HTR-8/SVneo (cell line): Measurements from ENCODE around the gene CHN1.

ENCODE experiments used
- DNase-seq: peaks from one replicate; pipeline ENCODE4 v3.0.0; 2011; ENCODE audit warnings: low spot score, mixed read lengths; ENCODE audit not compliant: insufficient read length
- FAIRE-seq: peaks from 2 replicates; lab custom pipeline; 2011; peaks lifted over from hg19 to GRCh38; lab: Jason Lieb, UNC

CHN1 gene

DNA sequence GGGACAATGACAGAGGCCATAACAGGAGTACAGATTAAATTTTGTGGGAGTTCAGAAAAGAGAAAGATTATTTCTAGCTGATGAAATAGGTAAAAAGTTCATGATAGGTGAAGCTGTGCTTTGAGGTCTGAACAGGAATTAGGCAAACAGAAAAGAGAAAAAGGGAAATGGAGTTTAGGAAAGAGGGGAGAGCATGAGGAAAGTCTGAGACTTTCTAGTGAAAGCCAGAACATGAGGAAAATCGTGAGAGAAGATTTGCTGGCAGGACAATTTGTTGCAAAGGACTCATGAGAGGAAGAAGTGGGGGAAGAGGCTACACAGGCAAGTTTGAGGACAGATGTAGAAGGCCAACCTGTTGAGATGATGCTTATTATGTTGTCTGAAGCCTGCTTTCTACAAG lies 6.3 kb upstream of the CHN1 start:
- FAIRE-seq = no peak
- DNase-seq = no peak

DNA sequence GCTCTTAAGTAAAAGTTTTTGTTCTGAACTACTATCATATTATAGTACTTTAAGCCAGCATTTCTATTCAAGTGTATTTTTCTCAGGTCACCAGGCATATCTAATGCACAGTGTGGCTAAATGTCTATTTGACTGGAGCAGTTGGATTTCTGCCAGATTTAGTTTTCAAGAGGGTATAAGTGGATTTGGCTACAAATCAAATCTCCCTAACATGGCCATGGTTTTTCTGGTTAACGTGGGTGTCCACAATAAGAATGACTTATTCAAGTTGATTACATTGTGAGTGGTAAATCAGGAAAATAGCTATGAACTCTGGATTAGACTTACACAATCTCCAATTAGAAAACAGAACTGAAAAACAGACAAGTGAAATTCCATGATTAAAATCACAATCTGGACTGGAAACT lies 5.7 kb upstream of the CHN1 start:
- DNase-seq (no peak), FAIRE-seq (no peak)

DNA sequence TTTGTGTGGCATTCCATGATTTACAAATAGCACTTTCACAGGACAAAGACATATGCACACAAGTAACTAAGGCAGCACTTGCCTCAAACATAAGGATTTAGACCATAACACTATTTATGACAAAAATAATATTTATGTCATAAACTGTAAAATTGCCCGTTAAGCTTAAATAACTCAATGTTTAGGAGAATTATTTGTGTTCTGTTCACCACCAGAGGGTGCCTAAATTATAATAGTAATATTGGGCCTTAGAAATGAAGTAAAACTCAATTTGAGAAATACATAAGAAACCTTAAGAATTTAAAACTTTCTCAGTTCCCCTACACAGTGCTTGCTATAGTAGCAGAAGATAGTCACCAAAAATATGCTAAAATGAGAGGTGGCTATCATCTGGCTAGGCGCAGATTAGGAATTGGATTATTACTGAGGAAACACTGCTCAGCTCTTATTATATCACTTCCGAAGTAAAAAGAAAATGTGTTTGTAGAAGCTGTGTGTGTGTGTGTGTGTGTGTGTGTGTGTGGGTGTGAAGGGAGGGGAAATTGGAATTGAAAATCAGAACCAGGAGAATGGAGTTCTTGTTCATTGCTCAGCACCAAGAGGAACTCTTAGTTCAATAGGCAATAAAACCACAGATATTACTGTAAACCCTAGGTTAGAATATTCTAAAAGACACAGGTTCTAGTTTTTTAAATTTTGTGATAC lies 4.9 kb upstream of the CHN1 start:
- no peak for FAIRE-seq
- no peak for DNase-seq

DNA sequence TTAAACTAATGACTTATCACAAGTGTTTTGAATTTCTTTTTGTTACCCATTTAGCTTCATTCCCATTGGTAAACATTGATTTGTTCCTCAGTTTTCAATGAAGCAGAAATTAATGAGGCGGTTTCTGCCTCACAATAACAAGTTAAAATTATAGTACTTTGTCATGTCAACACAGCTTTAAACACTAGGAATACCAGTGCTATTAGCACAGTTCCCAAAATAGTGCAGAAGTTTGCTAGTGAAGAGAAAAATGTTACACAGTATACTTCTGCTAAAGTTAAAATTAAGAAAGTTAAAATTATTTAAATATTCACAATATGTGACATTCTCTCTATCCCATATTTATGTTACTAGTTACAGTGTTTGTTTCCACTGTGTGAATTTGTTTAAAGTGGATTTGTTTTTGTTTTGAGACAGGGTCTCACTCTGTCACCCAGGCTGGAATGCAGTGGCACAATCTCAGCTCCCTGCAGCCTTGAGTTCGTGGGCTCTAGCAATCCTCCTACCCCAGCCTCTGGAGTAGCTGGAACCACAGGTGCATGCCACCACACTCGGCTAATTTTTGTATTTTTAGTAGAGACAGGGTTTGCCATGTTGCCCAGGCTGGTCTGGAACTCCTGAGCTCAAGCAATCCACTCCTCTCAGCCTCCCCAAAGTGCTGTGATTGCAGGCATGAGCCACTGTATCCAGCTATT lies 3.8 kb upstream of the CHN1 start:
- DNase-seq (no peak), FAIRE-seq (no peak)

DNA sequence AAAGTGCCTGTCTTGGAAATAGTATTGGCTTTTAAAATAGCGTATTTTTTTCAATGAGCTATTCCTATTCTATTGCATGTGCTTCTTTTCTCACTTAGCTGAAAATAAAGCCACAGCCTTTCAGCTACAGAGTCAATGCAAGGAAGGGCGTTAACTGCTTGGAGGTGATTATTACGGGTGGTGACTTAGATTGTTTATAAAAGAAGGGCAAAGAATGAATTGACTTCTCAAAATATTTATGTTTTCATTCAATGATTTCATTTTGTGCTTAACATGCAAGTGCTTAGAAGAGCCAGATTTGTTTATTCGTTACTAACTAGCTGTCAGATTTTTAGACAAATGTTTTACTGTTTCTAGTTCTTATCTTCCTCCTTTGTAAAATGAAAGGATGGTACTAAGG lies 2.8 kb upstream of the CHN1 start:
- no peak for DNase-seq
- FAIRE-seq = no peak

DNA sequence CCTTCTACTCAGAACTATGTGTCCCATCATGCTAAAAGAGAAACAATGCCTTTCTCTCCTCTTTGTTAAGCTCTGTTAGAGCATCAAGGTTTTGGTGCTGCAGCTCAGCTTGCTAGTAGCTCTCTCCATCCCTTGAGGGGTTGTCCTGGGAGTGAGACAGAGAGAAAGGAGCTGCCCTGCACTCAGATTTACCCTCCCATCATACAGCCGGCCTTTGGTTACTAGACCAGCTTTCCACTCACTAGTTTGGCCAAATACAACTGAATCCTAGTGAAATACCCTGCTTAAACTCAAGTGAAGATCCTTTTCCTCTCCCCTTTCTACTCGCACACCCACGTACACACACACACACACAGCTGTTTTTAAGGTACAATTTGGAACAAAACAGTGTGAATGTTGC lies 2.3 kb upstream of the CHN1 start:
- DNase-seq (no peak), FAIRE-seq (no peak)

DNA sequence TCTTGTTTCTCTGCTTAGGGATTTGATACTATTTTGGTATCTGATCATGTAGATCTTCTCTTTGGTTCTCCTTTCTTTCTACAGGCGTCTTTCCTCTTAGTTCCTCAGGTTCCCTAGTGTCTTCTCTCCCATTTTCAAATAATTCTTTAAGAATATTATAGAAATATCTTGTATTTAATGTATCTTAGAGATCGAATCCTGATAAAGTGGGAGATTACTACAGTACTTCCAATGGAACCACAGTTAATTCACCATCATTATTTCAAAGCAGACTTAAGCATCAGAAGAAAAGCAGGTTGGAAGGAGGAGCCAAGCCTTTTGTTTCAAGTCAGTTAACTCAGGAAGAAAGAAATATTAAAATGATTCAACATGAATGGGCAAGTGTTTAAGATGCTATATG lies 1.1 kb upstream of the CHN1 start:
- FAIRE-seq = no peak
- DNase-seq = no peak

DNA sequence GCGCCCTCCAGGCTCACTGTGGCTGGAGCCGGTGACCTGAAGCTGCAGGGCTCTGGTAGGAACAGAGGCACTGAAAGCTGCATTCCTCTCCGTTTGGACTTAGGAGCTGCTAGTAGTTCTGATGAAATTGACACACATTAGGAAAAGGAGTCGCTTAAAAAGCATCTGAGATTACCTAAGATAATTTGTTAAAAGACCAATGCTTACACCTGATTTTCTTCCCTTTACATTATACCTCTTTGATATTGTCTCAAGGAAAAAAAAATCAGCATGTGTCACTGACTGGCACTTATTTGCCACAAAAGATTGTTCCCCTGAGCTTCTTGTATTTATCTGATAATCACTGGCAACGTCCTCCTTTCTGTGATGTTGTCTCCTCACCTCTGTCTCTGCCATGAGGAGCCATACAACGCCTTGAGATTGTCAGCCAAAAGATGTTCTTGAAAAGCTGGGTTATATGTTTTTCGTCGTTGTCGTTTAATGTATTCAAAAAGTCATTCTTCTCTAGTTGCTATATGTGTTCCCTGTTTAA lies 618 bp upstream of the CHN1 start:
- DNase-seq (no peak), FAIRE-seq (no peak)

DNA sequence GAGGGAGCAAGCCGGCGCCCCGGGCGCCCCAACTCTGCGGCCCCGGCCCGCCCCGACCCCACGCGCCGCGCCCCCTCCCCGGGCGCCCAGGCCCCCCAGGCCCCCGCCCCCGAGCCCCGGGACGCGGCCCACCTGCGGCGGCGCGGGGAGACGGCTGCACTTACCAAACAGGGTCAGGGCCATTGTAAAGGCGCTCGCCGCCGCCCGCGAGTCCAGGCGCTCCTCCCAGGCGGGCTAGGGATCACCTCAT lies 526 bp downstream of the CHN1 start:
- FAIRE-seq (no peak), DNase-seq (peak; percentile 21)

DNA sequence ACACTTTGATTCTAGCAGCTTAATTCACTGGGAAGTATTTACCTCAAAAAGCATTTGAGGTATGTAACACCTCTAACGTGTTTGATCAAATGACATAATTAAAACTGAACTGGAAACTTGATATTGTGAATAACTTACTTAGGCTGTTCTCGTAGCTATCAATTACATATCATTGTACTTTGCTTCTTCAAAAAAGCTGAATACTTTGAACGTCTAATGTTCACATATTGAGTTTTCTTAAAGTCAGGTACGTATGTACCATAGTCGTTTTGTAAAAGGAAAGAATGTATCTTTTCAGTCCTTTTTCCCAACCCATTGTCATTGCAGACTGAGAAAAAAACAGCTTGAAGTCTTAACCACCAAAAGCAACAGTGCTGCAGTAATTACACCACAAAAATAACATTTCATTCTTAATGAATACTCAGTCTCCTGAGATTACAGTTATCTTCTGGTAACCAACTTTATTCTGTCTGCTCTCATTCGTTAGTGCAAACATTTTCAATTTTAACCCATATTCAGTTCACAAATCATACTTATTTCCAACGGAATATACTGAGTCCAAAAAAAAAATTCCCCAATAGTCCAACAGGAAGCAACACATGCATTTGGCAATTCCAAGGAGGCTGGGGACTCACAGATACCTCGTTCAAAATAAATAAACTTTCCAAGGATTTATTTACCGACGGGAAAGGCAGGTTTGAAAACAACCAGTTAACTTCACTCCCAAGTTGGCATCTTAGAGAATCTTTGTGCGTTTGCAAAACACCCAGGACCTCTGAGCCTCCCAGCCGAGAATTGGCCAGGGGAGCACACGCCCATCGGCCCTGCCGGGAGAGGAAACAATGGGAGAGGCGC lies 1.1 kb downstream of the CHN1 start:
- FAIRE-seq (peak; percentile 28), DNase-seq (peak; percentile 28)

DNA sequence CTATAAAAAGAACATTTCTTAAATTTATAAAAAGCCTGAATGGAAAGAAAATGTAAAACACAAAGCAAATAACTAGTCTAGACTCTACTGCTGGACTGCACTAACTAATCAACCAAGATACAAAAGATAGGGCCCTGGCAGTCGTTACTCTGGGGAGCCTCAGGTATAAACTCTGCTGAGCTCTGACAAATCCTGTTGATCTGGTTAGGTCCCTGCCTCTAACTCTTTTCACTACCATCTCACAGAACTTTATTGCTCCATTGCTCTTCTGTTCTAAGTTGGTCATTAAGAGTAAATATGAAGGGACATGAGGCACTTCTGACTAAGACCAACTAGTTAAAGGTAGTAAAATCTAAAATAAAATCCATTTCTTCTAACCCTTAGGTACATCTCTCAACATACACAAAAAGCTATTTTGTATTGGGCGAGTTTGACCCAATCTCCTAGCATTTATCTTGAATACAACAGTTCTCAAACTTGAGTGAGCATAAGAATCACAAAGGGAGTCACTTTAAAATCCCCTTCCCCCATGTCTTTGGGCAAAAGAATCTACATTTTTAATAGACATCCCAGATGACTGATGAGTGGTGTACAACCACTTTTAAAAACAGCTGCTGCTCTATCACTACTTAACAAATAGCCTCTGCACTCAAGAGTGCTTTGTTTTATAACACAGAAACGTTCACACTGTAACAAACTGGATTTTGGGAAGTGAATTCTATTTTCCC lies 2.5 kb downstream of the CHN1 start:
- DNase-seq = no peak
- FAIRE-seq = no peak

DNA sequence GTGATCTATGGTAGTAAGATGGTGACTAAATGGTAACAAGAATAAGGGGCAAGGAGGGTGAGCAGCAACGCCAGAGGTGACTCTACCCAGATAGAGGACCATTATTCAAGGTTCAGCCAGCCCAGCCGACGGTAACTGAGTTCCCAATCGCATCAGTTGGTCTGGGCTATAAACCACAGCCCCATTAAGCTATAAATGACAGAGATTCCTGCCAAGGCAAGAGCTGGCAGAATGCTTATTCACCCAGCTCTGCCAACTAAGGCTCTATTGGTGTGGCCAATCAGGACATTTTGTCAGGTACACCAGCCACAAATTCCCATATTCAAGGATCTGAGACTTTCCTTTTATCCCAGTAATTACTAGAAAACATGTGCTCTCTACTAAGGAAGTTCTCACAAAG lies 3.6 kb downstream of the CHN1 start:
- FAIRE-seq (no peak), DNase-seq (no peak)

DNA sequence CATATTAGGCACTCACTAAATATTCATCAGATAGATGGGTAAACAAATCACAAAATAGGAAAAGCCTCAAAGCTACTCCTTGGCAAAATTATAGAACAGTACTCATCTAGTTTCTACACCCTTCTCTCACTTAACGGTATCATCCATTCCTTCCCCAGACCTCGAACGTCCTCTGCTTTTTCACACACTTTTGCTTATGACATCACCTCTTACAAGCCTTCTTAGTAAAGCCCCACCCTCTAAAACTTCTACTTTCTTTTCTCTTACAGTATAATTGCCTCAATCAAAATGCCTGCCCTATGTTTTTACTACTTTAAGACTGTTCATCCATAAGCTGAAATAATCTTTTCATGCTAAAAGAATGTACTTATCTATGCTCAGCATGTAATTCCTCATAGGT lies 8.1 kb downstream of the CHN1 start:
- no peak for FAIRE-seq
- DNase-seq = no peak

DNA sequence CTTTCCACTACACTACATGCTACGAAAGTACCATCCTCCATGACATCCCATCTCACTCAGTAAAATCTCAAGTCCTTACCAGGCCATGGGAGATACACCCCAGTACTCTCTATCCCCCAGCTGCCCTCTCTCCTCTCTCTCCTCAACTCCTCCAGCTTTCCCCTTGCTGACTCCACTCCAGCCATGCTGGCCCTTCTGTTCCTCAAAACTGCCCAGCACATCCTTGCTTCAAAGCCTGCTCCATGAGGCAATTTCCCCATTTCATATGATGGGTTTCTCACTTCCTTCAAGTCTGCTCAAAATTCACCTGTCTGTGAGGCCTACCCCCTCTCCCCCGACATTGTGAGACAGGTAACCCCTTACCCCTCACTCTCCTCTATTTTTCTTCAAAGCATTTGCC lies 8.6 kb downstream of the CHN1 start:
- DNase-seq = no peak
- no peak for FAIRE-seq

DNA sequence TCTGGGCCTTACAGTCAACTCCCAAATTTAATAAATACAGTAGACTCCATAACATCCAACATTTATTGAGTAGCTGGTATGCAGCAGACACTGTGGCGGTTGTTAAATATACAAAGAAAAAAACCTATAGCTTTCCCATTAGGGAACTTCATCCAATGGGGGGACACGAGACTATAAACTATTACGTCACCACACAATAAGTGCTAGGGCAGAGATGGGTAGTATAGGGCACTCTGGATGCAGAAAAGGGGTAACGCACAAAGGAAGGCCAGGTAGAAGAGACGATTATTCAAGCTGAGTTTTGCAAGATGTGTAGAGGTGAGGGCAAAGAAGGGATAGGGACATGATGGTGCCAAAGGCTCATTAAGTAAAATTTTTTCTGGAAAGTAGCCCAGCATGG lies 10.8 kb downstream of the CHN1 start:
- DNase-seq = no peak
- no peak for FAIRE-seq

DNA sequence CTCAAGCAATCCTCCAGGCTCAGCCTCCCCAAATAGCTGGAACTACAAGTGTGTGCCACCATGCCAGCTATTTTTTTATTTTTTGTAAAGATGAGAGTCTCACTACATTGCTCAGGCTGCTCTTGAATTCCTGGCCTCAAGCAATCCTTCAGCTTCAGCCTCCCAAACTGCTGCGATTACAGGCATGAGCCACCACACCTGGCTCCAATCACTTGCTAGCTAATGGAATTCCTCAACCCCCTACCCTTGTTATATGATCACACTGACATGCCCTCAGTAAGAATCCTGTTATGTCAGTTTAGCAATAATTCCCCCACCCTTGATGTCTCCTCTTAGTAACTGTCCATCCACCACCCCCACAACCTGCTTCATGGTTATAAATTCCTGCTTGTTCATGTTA lies 12.3 kb downstream of the CHN1 start:
- DNase-seq = no peak
- FAIRE-seq = no peak

DNA sequence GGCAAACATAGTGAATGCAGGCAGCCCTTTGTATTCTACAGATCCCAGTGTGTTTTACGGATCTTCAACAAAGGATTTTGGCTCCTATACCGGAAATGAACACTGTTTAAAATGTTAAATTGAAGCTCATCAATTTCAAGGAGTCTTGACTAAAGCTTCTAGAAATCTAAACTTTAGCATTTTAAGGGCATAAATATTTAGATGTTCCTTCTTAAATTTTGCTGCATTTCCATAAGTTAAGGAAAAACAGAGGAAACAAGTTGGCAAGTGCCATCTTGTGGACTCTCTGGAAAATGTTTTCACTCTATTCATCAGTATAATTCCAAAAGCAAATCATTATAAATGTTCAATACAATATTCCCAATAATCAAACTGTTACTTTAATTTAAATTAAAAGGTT lies 19.6 kb downstream of the CHN1 start:
- no peak for FAIRE-seq
- peak; percentile 14 for DNase-seq

DNA sequence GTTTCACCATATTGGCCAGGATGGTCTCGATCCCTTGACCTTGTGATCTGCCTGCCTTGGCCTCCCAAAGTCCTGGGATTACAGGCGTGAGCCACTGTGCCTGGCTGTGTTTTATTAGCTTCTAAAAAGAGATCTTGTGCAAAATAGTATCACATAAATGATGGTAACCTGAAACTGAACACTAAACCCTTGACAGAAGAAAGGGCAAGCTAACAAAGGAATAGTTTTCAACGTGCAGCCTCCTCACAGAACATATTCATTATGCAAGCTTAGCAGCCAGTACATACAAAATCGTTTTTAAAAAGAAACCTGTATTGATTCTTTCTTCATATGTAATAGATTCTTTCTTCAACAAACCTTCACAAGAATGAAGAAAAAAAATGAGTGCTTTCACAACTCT lies 20.6 kb downstream of the CHN1 start:
- DNase-seq = no peak
- FAIRE-seq = no peak

DNA sequence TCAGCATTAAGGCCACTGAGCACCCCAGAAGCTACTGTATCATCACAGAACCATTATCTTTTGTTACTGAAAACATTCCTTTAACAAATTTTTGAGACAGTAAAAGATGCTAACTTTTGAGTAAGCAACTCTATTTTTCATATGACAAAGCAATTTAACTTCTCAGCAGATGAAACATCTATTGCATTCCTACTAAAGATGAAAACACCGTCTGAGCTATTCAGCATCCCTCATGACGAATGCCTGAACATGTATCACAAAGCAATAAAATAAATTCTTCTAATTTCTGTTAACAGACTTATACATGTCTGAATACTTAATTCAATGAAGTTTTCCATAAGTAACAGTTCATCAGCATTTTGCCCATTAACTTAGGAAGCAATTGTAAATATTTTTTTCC lies 23.9 kb downstream of the CHN1 start:
- DNase-seq = no peak
- FAIRE-seq = no peak

DNA sequence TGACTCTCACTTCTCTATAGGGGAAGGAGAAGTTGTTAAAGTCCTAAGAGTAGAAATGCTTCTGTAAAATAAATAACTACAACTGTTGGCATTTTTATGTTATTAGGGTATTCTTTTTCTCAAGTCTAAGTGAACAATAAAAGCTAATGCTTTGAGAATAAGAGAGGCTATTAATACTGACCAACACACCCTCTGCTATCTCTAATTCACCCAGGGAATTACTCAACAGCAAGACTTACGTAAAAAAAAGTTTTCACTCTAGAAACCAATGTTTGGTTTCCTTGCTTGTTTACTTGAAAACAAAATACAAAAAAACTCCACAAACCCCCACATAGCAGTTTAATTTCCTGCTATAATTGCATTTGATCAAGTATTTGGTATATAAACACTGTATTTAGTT lies 25.2 kb downstream of the CHN1 start:
- no peak for FAIRE-seq
- DNase-seq = no peak

DNA sequence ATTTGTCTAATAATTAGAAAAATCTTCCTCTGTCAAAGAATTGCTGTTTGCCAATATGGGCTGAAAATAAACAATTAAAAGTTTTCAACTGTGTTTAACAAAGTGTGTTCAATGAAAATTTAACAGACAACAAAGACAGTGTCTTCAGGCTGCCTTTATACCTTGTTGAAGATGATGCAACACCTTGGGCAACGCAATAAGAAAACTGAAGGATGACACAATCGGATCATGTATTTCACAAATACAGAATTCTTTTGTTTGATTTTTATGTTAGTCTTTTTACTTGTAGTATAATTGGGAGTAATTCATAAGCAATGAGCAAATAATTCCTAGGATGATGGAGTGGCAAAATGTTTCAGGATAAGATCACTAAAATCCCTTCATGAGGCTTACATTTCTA lies 27.8 kb downstream of the CHN1 start:
- DNase-seq (no peak), FAIRE-seq (no peak)
